CD4-positive, alpha-beta T cell treated with Interleukin-17A for 1 hour (primary cell): ENCODE results near the gene EXOC6.
"Not testable (repeated sequence)": the region's sequence is repeated elsewhere in the genome, so short reads cannot be mapped to it uniquely, and the experiment has no call there.

ENCODE experiments used
- DNase-seq: peaks from one replicate; pipeline ENCODE4 v3.0.0-alpha.2; 2020

EXOC6 gene

DNA sequence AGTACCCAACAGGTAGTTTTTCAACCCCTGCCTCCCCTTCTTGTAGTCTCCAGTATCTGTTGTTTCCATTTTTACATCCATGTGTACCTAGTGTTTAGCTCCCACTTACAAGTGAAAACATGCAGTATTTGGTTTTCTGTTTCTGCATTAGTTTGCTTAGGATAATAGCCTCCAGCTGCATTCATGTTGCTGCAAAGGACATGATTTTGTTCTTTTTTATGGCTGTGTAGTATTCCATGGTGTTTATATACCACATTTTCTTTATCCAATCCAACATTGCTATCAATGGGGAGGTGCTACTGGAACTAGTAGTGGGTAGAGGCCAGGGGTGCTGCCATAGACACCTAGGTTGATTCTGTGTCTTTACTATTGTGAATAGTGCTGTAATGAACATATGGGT is 104.3 kb downstream of the EXOC6 start:
- DNase-seq, result not testable (repeated sequence)

DNA sequence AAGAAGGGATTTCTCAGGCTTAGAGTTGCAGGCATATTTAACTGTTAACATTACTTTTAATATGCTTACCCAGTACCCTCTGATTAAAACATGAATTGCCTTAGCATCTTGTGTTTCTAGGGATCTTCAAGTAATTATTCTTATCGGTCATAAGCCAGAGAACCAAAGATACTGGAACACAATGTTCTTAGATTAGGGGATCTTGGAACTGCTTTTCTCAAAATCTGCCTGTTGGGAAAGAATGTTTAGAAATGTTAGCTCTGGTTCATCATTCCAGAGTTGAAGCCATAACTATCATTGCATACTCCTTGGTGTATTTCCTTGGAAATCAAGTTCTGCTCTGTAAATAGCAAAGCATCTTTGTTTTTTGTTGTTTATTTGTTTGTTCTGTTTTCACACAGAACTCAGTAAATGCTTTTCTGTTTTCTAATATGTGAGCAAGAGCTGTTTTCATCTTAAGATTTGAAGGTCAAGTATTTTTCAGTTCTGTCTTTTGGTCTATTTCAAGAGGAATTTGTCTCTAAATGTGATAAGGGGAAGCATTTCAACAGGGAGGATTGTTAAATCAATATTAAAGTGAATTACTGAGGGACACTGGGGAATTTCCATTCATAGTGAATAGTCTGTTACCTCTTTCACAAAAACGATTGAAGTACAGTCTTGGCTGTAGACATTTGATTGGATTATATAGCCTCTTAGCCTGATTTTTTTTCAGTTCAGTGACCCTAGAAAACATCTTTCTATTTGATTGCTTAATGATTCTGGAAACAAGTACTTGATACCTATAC is 109.1 kb downstream of the EXOC6 start:
- DNase-seq, result no peak

DNA sequence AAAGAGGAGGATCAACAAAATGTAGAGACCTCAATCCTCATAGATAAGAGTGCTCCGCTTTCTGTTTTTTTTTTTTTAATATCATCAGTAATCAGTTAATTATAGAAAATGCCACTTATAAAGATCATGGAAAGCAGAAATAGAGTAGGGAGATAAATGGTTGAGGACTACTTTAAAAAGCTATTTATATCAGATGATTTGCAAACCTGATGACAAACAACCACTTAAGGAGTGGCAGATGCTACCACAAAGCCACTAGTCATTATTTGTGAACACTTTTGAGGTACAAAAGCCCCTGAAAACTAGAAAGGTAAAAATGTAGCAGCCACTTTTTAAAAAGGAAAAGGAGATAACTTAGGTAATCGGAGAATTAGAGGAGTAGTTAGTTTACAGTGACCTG is 113.3 kb downstream of the EXOC6 start:
- DNase-seq, result no peak

DNA sequence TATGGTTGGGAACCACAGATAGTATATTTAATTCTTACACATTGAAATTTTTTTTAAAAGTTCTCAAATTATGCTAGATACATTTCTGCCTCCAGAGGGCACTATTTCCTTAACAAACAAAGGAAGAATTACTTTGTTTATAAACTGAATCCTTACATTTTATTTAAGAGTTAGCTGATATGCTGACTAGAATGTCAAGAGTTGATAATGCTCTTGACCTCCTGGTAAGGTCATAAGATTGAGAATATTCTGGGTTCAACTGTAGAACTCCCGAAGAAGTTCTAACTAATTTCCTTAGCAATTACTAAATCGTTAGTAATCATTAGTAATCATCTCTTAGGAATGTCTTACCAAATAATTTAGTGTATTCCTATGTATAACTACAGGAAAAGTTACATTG is 117.0 kb downstream of the EXOC6 start:
- peak; percentile 37 for DNase-seq

DNA sequence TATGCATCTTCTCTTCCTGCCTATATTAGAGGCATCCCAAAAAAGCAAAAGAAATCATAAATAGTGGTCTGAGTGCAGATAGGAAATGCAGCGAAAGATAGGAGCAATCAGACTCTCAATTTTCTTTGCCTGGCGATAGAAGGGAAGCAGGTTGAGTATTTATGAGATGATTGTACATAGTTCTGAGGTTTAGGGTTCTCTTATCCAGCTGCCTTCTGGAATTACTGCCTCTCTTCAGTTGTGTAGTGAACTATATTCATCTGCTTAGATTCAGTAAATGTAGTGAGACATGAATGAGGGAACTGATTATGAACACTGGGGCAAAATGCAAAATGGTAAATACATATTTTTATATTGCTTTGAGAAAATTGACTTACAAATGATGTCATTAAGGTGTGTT is 119.3 kb downstream of the EXOC6 start:
- no peak for DNase-seq

DNA sequence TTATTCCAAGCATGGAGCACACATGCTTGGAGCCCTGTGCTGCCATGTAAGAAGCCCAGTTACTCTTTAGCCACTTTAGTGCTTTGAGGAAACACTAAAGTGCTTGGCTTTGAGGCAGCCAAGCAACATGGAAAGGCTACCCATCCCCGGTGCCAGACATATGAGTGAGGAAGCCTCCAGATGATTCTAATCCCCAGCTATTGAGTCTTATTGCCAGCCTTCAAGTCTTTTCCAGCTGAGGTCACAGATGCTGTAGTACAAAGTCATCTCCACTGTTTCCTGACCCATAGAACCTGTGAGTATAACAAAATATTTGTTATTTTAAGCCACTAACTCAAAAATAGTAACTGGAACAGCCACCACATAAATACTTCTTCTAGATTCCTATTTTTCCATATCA is 120.8 kb downstream of the EXOC6 start:
- DNase-seq, result no peak

DNA sequence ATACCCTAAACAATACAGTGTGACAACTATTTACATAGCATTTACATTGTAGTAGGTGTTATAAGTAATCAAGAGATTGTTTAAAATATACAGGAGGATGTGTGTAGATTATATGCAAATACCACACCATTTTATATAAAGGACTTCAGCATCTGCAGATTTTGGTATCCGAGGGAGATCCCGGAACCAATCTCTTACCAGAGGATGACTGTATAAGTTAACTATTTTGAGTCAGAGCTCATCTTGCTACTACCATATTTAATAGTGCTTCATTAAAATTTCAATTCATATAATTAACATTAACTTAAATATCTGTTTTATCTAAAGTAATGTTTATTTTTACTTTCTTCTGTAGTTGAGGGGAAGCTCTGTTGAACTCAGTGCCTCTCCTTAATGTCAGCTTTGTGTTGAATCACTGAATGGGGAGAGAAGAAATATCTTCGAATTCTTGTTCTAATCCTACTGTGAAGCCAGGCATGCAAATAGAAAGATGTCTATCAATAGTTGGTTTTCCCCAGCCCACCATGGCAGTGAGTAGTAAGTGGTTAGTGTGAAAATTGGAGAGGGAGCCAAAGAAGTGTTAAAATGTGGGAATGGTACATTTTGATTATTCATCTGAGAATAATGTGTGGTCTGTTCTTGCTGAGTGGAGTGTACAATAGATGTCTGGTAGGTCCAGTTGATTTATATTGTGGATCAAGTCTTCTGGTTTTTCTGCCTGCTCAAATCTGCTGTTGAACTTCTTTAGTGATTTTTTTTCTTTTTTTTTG is 122.2 kb downstream of the EXOC6 start:
- DNase-seq, result no peak

DNA sequence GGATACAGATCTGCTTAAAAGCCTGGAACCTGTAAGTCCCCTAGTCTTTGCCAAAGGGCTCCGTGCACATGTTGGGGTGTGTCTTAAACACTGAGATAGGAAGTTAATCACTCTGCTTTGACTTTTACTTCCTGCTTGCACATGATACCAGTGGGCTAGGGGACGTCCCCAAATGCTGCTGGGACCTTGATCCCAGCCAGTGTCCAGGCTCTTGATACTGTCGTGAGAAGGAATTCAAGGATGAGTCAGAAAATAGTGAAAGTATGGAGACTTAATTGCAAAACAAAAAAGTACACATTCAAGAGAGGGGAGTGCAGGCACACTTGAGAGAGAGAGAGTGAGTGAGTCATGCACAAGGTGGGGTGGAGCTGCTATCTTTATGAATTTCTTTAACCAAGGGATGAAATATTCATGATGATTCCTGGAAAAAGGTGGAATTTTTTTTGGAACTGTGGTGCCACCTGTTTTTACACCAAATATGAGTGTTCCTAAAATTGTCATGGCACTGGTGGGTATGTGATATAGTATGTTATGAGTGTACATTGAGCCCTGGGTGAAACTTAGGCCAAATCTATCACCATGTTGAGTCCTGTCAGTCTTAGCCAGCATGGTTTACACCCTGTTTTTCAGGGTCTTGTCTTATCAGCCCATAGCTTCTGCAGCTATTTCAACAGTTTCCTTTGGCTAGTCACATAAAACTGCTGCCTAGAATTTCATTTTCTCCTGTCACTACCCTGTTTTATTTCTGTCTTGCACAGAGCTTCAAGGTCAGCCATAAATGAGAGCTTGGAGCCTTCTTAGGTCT is 123.9 kb downstream of the EXOC6 start:
- DNase-seq, result no peak

DNA sequence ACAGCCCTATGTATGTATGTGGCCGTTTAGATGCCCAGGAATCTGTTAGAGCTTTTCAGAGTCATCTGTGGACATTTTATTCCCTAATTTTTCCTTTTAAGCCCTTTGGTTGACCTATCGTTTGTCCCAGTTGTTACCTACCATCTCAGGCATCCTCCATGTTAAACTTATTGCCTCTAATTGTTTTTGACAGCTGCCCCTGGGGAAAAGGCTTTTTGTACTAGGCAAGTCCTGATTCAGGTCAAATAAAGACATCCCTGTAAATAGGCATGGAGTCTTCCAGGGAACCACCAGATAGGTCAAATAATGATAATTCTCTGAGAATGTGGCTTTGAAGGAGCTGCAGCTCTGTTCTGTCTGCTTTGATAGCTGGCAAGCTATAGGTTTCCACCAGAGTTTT is 124.6 kb downstream of the EXOC6 start:
- DNase-seq, result no peak

DNA sequence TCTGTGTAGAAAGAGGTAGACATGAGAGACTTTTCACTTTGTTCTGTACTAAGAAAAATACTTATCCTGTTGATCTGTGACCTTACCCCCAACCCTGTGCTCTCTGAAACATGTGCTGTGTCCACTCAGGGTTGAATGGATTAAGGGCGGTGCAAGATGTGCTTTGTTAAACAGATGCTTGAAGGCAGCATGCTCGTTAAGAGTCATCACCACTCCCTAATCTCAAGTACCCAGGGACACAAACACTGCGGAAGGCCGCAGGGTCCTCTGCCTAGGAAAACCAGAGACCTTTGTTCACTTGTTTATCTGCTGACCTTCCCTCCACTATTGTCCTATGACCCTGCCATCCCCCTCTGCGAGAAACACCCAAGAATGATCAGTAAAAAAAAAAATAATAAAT is 128.0 kb downstream of the EXOC6 start:
- DNase-seq, result not testable (repeated sequence)

DNA sequence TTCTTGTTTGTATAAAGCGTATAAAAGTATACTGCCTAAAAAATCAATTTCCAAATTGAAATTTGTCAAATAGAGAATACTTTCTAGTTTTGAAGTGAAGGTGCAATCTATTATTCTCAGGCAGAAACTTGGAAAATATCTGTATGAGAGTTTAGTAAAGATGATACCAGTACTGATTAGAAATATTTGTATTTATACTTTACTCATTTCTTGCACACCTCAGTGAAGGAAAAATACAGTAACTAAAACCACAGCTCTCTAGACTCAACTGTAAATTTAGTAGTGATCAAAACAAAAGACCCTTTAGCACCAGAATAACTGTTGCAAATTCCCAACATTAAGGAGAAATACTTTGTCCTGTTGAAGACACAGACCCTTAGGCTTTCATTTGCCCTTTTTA is 140.9 kb downstream of the EXOC6 start:
- no peak for DNase-seq

DNA sequence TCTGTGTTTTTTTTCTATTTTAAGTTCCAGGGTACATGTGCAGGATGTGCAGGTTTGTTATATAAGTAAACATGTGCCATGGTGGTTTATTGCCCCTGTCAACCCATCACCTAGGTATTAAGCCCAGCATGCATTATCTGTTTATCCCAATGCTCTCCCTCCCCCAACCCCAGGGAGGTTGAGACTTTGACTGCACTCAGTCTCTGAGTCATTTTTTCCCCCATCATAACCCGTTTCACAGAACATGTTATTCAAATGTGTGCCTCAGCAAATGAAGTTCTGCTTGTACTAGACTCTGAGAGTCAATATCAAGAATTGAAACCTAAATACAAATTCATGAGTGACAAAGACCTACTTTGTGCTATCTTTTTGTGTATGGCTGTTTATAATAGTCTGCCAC is 142.3 kb downstream of the EXOC6 start:
- no peak for DNase-seq

DNA sequence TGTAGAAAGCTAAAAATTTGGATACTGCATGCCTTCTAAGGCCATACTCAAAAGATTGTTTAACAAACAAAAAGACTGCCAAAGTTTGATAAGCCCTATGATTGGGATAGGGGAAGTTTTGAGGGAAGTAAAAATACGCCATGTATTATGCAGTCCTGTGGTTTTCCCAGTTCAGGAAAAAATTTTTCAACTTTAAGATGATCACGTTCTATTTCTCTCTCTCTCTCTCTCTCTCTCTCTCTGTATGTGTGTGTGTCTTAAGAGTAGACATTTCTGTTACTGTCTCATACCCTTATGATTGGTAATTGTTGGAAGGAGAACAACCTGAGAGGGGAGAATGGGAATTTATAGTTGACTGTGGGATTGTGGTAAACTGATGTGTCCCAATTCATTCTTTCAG is 143.2 kb downstream of the EXOC6 start:
- DNase-seq, result no peak

DNA sequence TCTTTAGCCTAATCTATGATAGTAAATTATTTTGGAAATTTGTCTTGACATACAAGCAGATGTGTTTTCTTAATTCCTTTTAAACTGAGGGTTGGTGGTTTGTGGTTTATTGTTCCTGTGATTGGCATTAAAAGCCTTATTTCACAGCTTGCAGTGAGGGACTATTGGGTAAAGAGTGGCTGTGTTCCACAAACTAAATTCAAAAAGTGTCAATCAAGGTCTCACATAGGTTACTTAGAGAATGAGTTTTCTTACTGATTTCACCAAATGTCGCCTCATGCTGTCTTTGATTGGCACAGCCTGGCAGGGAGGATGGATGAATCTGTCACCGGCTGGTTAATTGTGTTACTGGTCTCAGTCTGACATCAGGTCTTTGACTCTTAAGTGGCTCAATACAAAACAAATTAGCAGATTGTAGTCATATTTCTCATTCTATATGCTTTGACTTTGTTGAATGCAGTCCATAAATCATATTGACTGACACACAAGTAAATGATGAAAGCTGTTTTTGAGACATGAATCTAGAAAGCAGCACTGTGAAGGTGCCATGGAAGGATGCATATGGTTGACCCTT is 145.5 kb downstream of the EXOC6 start:
- no peak for DNase-seq

DNA sequence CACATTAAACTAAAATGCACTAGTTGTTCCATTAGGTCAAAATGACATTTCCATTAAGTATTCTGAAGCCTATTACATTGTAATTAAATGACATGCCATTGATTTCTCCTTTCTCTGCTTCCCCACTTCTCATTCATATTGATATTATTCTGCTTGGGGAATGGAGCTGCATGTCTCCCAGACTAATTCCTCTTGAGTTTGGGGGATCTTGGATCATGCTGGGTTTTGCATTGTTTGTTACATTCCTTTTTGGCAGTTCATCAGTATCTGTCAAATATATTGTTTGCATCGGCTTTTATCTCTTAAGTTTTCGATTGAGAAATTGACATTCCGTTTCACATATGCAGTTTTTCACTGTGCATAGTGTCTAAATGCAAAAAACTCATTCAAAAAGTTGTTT is 147.2 kb downstream of the EXOC6 start:
- DNase-seq, result no peak

DNA sequence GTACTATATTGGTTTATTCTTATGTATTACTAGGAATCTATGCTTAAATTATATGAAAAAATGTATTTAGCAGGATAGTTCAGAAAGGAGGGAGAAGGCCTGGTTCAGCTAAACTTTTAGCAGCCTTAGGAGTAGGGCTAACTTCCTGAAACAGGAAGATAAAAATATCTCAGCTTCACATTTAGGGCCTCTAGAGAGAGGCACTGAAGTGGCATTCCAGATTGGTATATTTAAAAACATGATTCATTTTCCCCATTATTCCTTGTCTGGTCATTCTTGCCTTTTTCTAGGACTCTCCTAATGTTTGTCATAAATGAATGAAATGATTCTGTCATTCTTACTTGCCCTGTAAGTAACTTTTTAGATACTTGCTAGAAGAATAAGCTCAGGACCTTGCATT is 149.3 kb downstream of the EXOC6 start:
- no peak for DNase-seq

DNA sequence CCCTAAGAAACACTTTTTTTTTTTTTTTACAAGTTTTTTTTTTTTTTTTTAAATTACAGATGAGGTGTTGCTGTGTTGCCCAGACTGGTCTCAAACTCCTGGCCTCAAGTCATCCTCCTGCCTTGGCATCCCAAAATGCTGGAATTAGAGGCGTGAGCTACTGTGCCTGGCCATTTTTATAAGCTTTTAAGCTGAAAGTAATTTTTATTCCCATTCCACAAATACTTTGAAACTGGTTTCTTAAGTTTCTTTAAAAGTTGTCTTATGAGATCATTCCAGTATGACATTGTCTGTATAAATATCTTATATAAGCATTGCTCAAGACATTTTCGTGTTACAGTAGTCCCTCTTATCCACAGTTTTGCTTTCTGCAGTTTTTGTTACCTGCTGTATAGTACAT is 150.9 kb downstream of the EXOC6 start:
- no peak for DNase-seq

DNA sequence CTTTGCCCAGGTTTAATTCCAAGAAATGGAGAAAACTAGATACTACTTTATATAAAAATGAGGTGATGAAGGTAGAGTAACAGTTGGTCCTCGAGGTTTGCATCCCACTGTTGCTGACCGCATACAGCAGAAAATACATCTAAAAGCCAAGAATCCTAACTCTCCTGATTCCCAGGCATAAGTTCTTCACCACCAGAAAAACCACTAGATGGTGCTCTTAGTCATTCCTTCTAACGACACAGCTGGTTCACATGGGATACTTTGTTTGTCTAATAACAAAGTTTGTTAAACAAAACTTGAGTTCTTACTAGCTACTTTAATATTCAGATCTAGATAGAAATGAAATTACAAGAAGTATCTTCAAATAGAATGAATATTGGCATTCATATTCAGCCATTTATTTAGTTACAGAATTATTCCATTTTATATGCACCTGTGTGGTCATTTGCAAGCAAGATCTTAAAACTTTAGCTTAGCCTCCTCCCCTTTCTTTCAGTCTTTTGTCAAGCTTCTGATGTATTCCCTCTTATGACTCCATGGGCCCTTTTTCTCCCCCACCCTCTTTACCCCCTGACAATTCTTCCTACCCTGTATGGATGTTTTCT is 158.2 kb downstream of the EXOC6 start:
- peak; percentile 8 for DNase-seq

DNA sequence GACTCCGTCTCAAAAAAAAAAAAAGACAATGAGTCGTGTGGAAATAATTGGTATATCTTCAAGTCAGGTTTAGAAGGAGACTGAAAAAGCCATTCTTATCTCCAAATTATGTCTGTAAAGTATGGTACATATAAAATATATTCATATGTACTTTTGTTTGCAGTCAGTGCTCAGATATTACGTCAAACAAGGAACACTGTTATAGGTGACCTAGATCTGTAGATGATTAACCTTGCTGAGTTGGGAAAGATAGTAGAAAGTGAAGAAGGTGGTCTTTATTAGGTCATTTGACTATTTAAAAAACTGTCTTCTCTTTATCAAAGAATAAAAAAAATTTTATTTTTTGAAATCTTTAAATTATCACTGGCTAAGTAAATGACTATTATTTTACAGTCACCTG is 167.4 kb downstream of the EXOC6 start:
- no peak for DNase-seq

DNA sequence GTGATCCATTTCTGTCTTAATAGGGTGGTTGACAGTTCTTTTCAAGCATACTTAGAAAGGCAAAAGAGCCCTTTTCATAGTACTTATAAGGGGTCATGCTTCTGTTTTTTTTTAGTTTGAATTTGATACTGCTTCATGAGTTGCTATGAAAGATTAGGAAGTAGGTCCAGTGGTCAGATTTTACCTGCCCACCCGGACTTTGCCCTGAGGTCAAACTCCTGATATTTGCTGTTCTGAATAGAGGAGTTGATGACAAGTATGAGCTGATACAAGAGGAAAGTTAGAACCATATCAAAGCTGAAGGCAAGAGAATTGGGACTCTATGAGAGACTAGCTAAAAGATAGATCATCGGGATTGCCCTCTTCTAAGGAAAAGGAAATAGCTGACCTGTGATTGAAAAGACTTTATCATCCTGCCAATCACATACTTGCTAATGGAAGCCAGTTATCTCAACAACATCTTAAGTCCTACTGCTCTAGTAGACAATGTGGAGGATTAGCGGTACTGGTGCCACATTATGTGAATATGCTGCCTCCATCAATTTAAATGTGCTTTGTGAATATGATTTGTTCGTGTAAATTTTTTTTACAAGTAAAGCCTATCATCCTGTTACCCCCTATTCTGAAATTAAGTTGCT is 174.8 kb downstream of the EXOC6 start:
- no peak for DNase-seq

DNA sequence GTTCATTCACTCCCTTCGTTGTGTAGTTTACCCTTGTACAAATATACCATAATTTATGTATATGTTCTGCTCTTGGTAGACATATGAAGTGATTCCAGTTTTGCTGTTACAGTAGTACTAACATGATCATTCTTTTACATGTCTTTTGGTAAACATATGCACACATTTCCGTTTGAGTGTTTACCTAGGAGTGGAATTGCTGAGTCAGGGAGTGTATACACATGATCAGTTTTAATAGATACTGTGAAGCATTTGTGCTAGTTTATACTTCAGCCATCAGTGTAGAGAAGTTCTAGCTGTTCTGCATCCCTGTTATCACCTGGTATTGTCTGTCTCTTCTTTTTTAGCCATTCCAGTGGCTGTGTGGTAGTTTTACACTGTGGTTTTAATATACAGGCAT is 177.8 kb downstream of the EXOC6 start:
- DNase-seq, result no peak

DNA sequence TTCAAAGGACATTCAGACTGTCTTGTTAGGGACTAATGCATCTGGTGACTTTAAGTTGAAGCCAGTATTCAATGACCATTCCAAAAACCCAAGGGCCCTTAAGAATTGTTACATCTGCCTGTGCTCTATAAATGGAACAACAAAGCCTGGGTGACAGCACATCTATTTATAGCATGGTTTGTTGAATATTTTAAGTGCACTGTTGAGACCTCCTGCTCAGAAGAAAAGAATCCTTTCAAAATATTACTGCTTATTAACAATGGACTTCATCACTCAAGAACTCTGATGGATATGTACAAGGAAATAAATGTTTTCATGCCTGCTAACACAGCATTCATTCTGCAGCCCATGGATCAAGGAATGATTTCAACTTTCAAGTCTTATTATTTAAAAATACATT is 179.2 kb downstream of the EXOC6 start:
- DNase-seq, result no peak
